ENCODE results near the gene C19orf81.
A peak's percentile ranks its signal among the peaks of the same experiment; 100 is the strongest.

Gene C19orf81

DNA sequence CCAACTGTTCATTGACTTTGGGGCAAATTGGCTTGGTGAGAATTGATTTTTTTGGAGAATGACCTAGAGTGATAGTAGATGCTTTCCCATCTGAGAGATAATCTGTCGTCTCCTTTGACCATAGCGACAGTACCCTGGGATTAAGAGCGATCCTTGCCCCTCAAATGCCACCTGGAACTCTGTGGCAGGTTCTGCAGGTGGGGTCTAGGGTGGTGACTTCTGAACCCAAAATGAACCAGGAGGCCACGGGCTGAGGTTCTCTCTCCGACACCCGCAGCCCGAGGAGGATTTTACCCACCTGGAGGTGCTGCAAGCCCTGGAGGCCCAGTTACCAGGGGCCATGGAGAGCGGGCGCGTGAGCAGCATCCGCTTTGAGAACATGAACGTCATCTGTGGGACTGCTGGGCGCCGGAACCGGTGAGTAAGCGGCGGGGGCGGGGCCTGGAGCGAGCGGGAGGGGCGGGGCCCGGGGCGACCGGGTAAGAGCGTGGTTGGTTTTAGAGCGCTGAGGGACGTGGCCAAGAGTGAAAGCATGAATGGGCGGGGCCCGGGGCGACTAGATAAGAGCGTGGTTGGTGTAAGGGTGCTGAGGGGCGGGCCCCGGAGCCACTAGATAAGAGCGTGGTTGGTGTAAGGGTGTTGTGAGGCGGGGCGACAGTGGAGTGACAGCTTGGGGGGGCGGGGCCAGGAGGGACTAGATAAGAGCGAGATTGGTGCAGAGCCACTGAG is 8.6 kb downstream of the C19orf81 start:
- peaks cover 0 to 47% of the 10 kb centered on the region in 2 experiments for H3K27me3 ChIP-seq (ENCODE audit: control insufficient read depth in 1 of 2, insufficient read depth in 1 of 2, low read length in 2 of 2)
- no peak overlapping the region for H4K8ac ChIP-seq (ENCODE audit: low read length)
- peak; percentile 14 for DNase-seq
- no peak overlapping the region for H3K23ac ChIP-seq (ENCODE audit: low read length in 2 of 2)
- H3K4me3 ChIP-seq (ENCODE audit: insufficient read depth in 1 of 2, low read depth in 1 of 2, low read length in 2 of 2), result peak overlapping the region in 1 of 2 experiments; percentile 72
- H3K36me3 ChIP-seq (ENCODE audit: control insufficient read depth in 1 of 2, insufficient read depth in 2 of 2, low read depth in 1 of 2, low read length in 2 of 2), result no peaks in the 10 kb centered on the region
- H3K79me1 ChIP-seq (replicated peaks; ENCODE audit: low read length, poor library complexity, severe bottlenecking), result no peaks in the 10 kb centered on the region
- 64% methylated on average over 38 of the region's 38 CpGs for WGBS
- no peak overlapping the region for H3K4me2 ChIP-seq (ENCODE audit: low read length, poor library complexity, severe bottlenecking)
- no peaks in the 10 kb centered on the region for H3K4me1 ChIP-seq (ENCODE audit: control insufficient read depth, insufficient read depth, low read depth, low read length)
- no peak overlapping the region for H2AFZ ChIP-seq (ENCODE audit: low read depth, low read length)
- H3K14ac ChIP-seq (ENCODE audit: low read length in 2 of 2), result no peak overlapping the region
- no peak overlapping the region for H2BK12ac ChIP-seq (ENCODE audit: low read length in 2 of 2)
- H4K91ac ChIP-seq (ENCODE audit: low read length), result no peak overlapping the region
- peak overlapping the region; percentile 57 for H3K9ac ChIP-seq (ENCODE audit: low read length)
- H2BK120ac ChIP-seq (ENCODE audit: low read depth, low read length), result no peak overlapping the region
- no peak overlapping the region for H3K27ac ChIP-seq (ENCODE audit: low read length, poor library complexity, severe bottlenecking)
- no peak overlapping the region for H3K4ac ChIP-seq (ENCODE audit: low read depth in 1 of 2, low read length in 2 of 2)
- no peak overlapping the region for H3K18ac ChIP-seq (ENCODE audit: low read depth in 1 of 2, low read length in 2 of 2)
- no peak overlapping the region for H2BK5ac ChIP-seq (ENCODE audit: low read depth, low read length, poor library complexity, severe bottlenecking)
- no peak overlapping the region for H2AK5ac ChIP-seq (ENCODE audit: low read length, severe bottlenecking)
- no peak overlapping the region for H2BK15ac ChIP-seq (ENCODE audit: low read depth, poor library complexity, severe bottlenecking)
- H3K9me3 ChIP-seq (ENCODE audit: control insufficient read depth, low read length), result peaks cover 12% of the 10 kb centered on the region

DNA sequence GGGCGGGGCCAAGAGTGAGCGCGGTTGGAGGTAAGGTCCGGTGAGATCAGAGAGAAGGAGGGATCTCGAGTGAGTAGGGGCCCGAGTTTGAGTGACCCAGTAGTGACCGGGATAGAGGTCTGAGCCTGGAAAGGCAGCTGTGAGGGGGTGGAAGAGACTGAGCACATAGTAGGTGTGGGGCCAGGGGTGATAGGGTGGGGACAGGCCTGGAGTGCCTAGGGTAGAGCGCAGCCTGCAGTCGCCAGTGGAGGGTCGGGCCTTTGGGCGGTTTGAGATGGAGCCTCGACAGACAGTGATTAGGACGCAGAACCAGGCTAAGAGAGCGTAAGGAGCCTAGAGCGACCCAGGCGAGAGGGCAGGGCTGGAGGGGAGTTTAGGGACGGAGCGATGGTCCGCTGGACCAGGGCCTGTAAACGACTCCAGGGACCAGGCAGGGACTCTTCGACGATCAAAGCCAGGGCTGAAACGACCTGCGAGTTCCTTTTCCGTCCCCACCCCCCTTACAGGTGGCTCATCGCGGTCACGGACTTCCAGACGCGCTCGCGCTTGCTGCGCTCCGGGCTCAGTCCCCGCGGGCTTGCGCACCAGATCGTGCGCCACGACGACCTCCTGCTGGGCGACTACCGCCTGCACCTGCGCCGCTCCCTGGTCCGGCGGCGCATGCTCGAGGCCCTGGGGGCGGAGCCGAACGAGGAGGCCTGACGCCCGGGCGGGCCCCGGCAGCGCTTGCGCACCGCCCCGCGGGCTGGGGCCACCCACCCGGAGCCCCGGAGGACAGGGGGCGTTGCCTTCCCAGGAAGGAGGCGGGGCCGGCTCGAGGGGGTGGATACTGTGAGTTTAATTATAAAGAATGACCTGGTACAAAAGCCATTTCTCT is 9.4 kb downstream of the C19orf81 start:
- peaks cover 12% of the 10 kb centered on the region for H3K9me3 ChIP-seq (ENCODE audit: control insufficient read depth, low read length)
- no peaks in the 10 kb centered on the region for H3K79me1 ChIP-seq (replicated peaks; ENCODE audit: low read length, poor library complexity, severe bottlenecking)
- no peak overlapping the region for H4K91ac ChIP-seq (ENCODE audit: low read length)
- H3K9ac ChIP-seq (ENCODE audit: low read length), result no peak overlapping the region
- H4K8ac ChIP-seq (ENCODE audit: low read length), result no peak overlapping the region
- H3K27ac ChIP-seq (ENCODE audit: low read length, poor library complexity, severe bottlenecking), result no peak overlapping the region
- no peaks in the 10 kb centered on the region for H3K36me3 ChIP-seq (ENCODE audit: control insufficient read depth in 1 of 2, insufficient read depth in 2 of 2, low read depth in 1 of 2, low read length in 2 of 2)
- H3K4me1 ChIP-seq (ENCODE audit: control insufficient read depth, insufficient read depth, low read depth, low read length), result no peaks in the 10 kb centered on the region
- H3K27me3 ChIP-seq (ENCODE audit: control insufficient read depth in 1 of 2, insufficient read depth in 1 of 2, low read length in 2 of 2), result peaks cover 0 to 51% of the 10 kb centered on the region in 2 experiments
- 75% methylated on average over 65 of the region's 67 CpGs for WGBS
- no peak overlapping the region for H3K4me2 ChIP-seq (ENCODE audit: low read length, poor library complexity, severe bottlenecking)
- H3K4me3 ChIP-seq (ENCODE audit: insufficient read depth in 1 of 2, low read depth in 1 of 2, low read length in 2 of 2), result peak overlapping the region; percentile 31 to 72
- no peak overlapping the region for H3K18ac ChIP-seq (ENCODE audit: low read depth in 1 of 2, low read length in 2 of 2)
- no peak overlapping the region for H3K23ac ChIP-seq (ENCODE audit: low read length in 2 of 2)
- H2BK15ac ChIP-seq (ENCODE audit: low read depth, poor library complexity, severe bottlenecking), result no peak overlapping the region
- no peak overlapping the region for H2BK120ac ChIP-seq (ENCODE audit: low read depth, low read length)
- H2AK5ac ChIP-seq (ENCODE audit: low read length, severe bottlenecking), result no peak overlapping the region
- no peak for DNase-seq
- H3K14ac ChIP-seq (ENCODE audit: low read length in 2 of 2), result no peak overlapping the region
- H2BK12ac ChIP-seq (ENCODE audit: low read length in 2 of 2), result no peak overlapping the region
- H2AFZ ChIP-seq (ENCODE audit: low read depth, low read length), result no peak overlapping the region
- no peak overlapping the region for H2BK5ac ChIP-seq (ENCODE audit: low read depth, low read length, poor library complexity, severe bottlenecking)
- H3K4ac ChIP-seq (ENCODE audit: low read depth in 1 of 2, low read length in 2 of 2), result no peak overlapping the region

- Histone ChIP-seq H2BK15ac (ENCODE audit: low read depth, poor library complexity, severe bottlenecking) (no peak overlapping the region), H3K36me3 (ENCODE audit: control insufficient read depth in 1 of 2, insufficient read depth in 2 of 2, low read depth in 1 of 2, low read length in 2 of 2) (no peaks in the 10 kb centered on the region), H2BK12ac (ENCODE audit: low read length in 2 of 2) (no peak overlapping the region), H2AFZ (ENCODE audit: low read depth, low read length) (no peak overlapping the region), H3K9ac (ENCODE audit: low read length) (no peak overlapping the region), H3K79me1 (replicated peaks; ENCODE audit: low read length, poor library complexity, severe bottlenecking) (no peaks in the 10 kb centered on the region), H2BK120ac (ENCODE audit: low read depth, low read length) (no peak overlapping the region), H3K9me3 (ENCODE audit: control insufficient read depth, low read length) (peaks cover 17% of the 10 kb centered on the region), H4K91ac (ENCODE audit: low read length) (no peak overlapping the region), H3K14ac (ENCODE audit: low read length in 2 of 2) (no peak overlapping the region), H3K27ac (ENCODE audit: low read length, poor library complexity, severe bottlenecking) (no peak overlapping the region), H3K23ac (ENCODE audit: low read length in 2 of 2) (no peak overlapping the region), H4K8ac (ENCODE audit: low read length) (no peak overlapping the region), H3K18ac (ENCODE audit: low read depth in 1 of 2, low read length in 2 of 2) (no peak overlapping the region), H3K27me3 (ENCODE audit: control insufficient read depth in 1 of 2, insufficient read depth in 1 of 2, low read length in 2 of 2) (peaks cover 0 to 47% of the 10 kb centered on the region in 2 experiments), H3K4me3 (ENCODE audit: insufficient read depth in 1 of 2, low read depth in 1 of 2, low read length in 2 of 2) (no peak overlapping the region), H2AK5ac (ENCODE audit: low read length, severe bottlenecking) (no peak overlapping the region), H3K4me2 (ENCODE audit: low read length, poor library complexity, severe bottlenecking) (no peak overlapping the region), H2BK5ac (ENCODE audit: low read depth, low read length, poor library complexity, severe bottlenecking) (no peak overlapping the region), H3K4me1 (ENCODE audit: control insufficient read depth, insufficient read depth, low read depth, low read length) (no peaks in the 10 kb centered on the region), H3K4ac (ENCODE audit: low read depth in 1 of 2, low read length in 2 of 2) (no peak overlapping the region)
- no peak for DNase-seq
- 88% methylated on average over 4 of the region's 37 CpGs for WGBS
Observed at GRCh38 chr19:50659318-50660087, 10.3 kb downstream of the C19orf81 start.

DNA sequence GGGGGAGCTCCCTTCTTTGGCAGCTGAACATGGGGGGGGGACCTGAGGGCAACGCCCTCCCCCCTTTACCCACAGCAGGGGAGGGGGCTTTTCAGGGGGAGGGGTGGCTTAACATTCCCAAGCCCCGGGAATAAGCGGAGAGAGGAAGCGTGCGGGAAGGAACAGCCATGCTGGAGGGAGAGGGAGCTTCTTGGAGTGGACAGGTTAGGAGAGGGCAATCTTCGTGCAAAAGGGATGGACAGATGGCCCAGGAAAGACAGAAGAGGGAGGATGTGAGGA is 10.8 kb downstream of the C19orf81 start:
- peaks cover 12% of the 10 kb centered on the region for H3K9me3 ChIP-seq (ENCODE audit: control insufficient read depth, low read length)
- no peak overlapping the region for H2BK120ac ChIP-seq (ENCODE audit: low read depth, low read length)
- H2BK15ac ChIP-seq (ENCODE audit: low read depth, poor library complexity, severe bottlenecking), result no peak overlapping the region
- H4K8ac ChIP-seq (ENCODE audit: low read length), result no peak overlapping the region
- H3K79me1 ChIP-seq (replicated peaks; ENCODE audit: low read length, poor library complexity, severe bottlenecking), result no peaks in the 10 kb centered on the region
- 85% methylated on average over 5 of the region's 6 CpGs for WGBS
- peaks cover 0 to 49% of the 10 kb centered on the region in 2 experiments for H3K27me3 ChIP-seq (ENCODE audit: control insufficient read depth in 1 of 2, insufficient read depth in 1 of 2, low read length in 2 of 2)
- no peaks in the 10 kb centered on the region for H3K36me3 ChIP-seq (ENCODE audit: control insufficient read depth in 1 of 2, insufficient read depth in 2 of 2, low read depth in 1 of 2, low read length in 2 of 2)
- no peak overlapping the region for H3K4me3 ChIP-seq (ENCODE audit: insufficient read depth in 1 of 2, low read depth in 1 of 2, low read length in 2 of 2)
- no peak overlapping the region for H2AFZ ChIP-seq (ENCODE audit: low read depth, low read length)
- no peak overlapping the region for H3K14ac ChIP-seq (ENCODE audit: low read length in 2 of 2)
- H3K4me2 ChIP-seq (ENCODE audit: low read length, poor library complexity, severe bottlenecking), result no peak overlapping the region
- no peak overlapping the region for H4K91ac ChIP-seq (ENCODE audit: low read length)
- no peak overlapping the region for H2BK5ac ChIP-seq (ENCODE audit: low read depth, low read length, poor library complexity, severe bottlenecking)
- no peaks in the 10 kb centered on the region for H3K4me1 ChIP-seq (ENCODE audit: control insufficient read depth, insufficient read depth, low read depth, low read length)
- H3K23ac ChIP-seq (ENCODE audit: low read length in 2 of 2), result no peak overlapping the region
- no peak overlapping the region for H3K27ac ChIP-seq (ENCODE audit: low read length, poor library complexity, severe bottlenecking)
- DNase-seq, result no peak
- no peak overlapping the region for H2BK12ac ChIP-seq (ENCODE audit: low read length in 2 of 2)
- H2AK5ac ChIP-seq (ENCODE audit: low read length, severe bottlenecking), result no peak overlapping the region
- H3K4ac ChIP-seq (ENCODE audit: low read depth in 1 of 2, low read length in 2 of 2), result no peak overlapping the region
- H3K9ac ChIP-seq (ENCODE audit: low read length), result no peak overlapping the region
- no peak overlapping the region for H3K18ac ChIP-seq (ENCODE audit: low read depth in 1 of 2, low read length in 2 of 2)

Data from mesenchymal stem cell (in vitro differentiated cells and primary cell).